ENCODE results near the gene CFAP161. TPM values are rescaled to one million over a fixed set of nuclear protein-coding genes. Genes with fewer than 3 reads are reported as not detected.
"Not testable (repeated sequence)": the region's sequence is repeated elsewhere in the genome, so short reads cannot be mapped to it uniquely, and the experiment has no call there.

Gene CFAP161
- total RNA-seq, 2 experiments from 2014 or later = not detected

GRCh38 chr15:81151389-81151788, 17.3 kb downstream of the CFAP161 start:
- ChIA-PET POLR2A (no interaction called here), CTCF (interaction anchor here (1.0 to 15.9 kb wide), 2 partner anchors 115 to 196 kb away, joined by 3 to 405 read pairs; no protein-coding TSS in a partner anchor)
- H3K27me3 Mint-ChIP-seq = peaks cover 15% of the 10 kb centered on the region
- H3K4me3 Mint-ChIP-seq = no peak overlapping the region
- no peaks in the 10 kb centered on the region for H3K9me3 Mint-ChIP-seq
- no peaks in the 10 kb centered on the region for H3K36me3 Mint-ChIP-seq (ENCODE audit: low read depth)
- no peak for DNase-seq
- H3K4me1 Mint-ChIP-seq = peaks cover 7% of the 10 kb centered on the region
- no peak overlapping the region for H3K27ac Mint-ChIP-seq

GRCh38 chr15:81152339-81152738, 18.3 kb downstream of the CFAP161 start:
- no peaks in the 10 kb centered on the region for H3K9me3 Mint-ChIP-seq
- peaks cover 19% of the 10 kb centered on the region for H3K27me3 Mint-ChIP-seq
- no peak overlapping the region for H3K4me3 Mint-ChIP-seq
- H3K27ac Mint-ChIP-seq = no peak overlapping the region
- POLR2A ChIA-PET = no interaction called here
- peaks cover 15% of the 10 kb centered on the region for H3K4me1 Mint-ChIP-seq
- DNase-seq = no peak
- no peaks in the 10 kb centered on the region for H3K36me3 Mint-ChIP-seq (ENCODE audit: low read depth)
- CTCF ChIA-PET = interaction anchor here (1.0 to 15.9 kb wide), 4 partner anchors 45 to 258 kb away, joined by 3 to 405 read pairs (median 4); no protein-coding TSS in a partner anchor

GRCh38 chr15:81152799-81153198, 18.7 kb downstream of the CFAP161 start:
- no peak overlapping the region for H3K4me3 Mint-ChIP-seq
- no peaks in the 10 kb centered on the region for H3K36me3 Mint-ChIP-seq (ENCODE audit: low read depth)
- peaks cover 19% of the 10 kb centered on the region for H3K27me3 Mint-ChIP-seq
- no peak for DNase-seq
- ChIA-PET POLR2A (no interaction called here), CTCF (interaction anchor here (1.0 to 15.9 kb wide), 4 partner anchors 45 to 257 kb away, joined by 3 to 405 read pairs (median 4); no protein-coding TSS in a partner anchor)
- H3K4me1 Mint-ChIP-seq = peaks cover 15% of the 10 kb centered on the region
- no peaks in the 10 kb centered on the region for H3K9me3 Mint-ChIP-seq
- no peak overlapping the region for H3K27ac Mint-ChIP-seq

- H3K27me3 Mint-ChIP-seq = peaks cover 15% of the 10 kb centered on the region
- peaks cover 16% of the 10 kb centered on the region for H3K4me1 Mint-ChIP-seq
- no peaks in the 10 kb centered on the region for H3K36me3 Mint-ChIP-seq (ENCODE audit: low read depth)
- CTCF ChIA-PET = interaction anchor here (0.6 to 15.9 kb wide), 26 partner anchors 9 to 699 kb away, joined by 3 to 405 read pairs (median 4); no protein-coding TSS in a partner anchor
- DNase-seq = peak; percentile 30
- H3K27ac Mint-ChIP-seq = no peak overlapping the region
- H3K9me3 Mint-ChIP-seq = no peaks in the 10 kb centered on the region
- no peak overlapping the region for H3K4me3 Mint-ChIP-seq
- POLR2A ChIA-PET = interaction anchor here (1.4 to 1.9 kb wide), 3 partner anchors 12 to 111 kb away, joined by 3 to 7 read pairs (median 5); no protein-coding TSS in a partner anchor
These were observed 21.5 kb downstream of the CFAP161 start for GRCh38 chr15:81155375-81156218.

GRCh38 chr15:81156324-81156723, 22.3 kb downstream of the CFAP161 start:
- no peak overlapping the region for H3K4me3 Mint-ChIP-seq
- no peaks in the 10 kb centered on the region for H3K9me3 Mint-ChIP-seq
- CTCF ChIA-PET = interaction anchor here (0.6 to 15.9 kb wide), 24 partner anchors 8 to 1641 kb away, joined by 3 to 405 read pairs (median 4); no protein-coding TSS in a partner anchor
- DNase-seq = no peak
- peaks cover 13% of the 10 kb centered on the region for H3K27me3 Mint-ChIP-seq
- no peaks in the 10 kb centered on the region for H3K36me3 Mint-ChIP-seq (ENCODE audit: low read depth)
- H3K27ac Mint-ChIP-seq = no peak overlapping the region
- H3K4me1 Mint-ChIP-seq = peaks cover 23% of the 10 kb centered on the region
- POLR2A ChIA-PET = interaction anchor here (1.4 to 1.9 kb wide), 3 partner anchors 11 to 110 kb away, joined by 3 to 7 read pairs (median 5); no protein-coding TSS in a partner anchor

- Mint-ChIP-seq H3K36me3 (ENCODE audit: low read depth) (no peaks in the 10 kb centered on the region), H3K27me3 (peaks cover 11% of the 10 kb centered on the region), H3K9me3 (no peaks in the 10 kb centered on the region), H3K4me1 (peaks cover 34% of the 10 kb centered on the region), H3K4me3 (no peak overlapping the region), H3K27ac (no peak overlapping the region)
- no peak for DNase-seq
- CTCF ChIA-PET = interaction anchor here (1.5 to 15.9 kb wide), 4 partner anchors 7 to 134 kb away, joined by 3 to 405 read pairs (median 22); no protein-coding TSS in a partner anchor
- POLR2A ChIA-PET = interaction anchor here (0.8 to 1.9 kb wide), 3 partner anchors 10 to 109 kb away, joined by 3 to 7 read pairs (median 3); no protein-coding TSS in a partner anchor
These were observed 23.3 kb downstream of the CFAP161 start for GRCh38 chr15:81157195-81157938.

- no peak overlapping the region for H3K4me3 Mint-ChIP-seq
- DNase-seq = no peak
- no peaks in the 10 kb centered on the region for H3K36me3 Mint-ChIP-seq (ENCODE audit: low read depth)
- ChIA-PET CTCF (interaction anchor here (15.9 kb wide), 1 partner anchor 108 kb away, joined by 405 read pairs; no protein-coding TSS in a partner anchor), POLR2A (interaction anchor here (0.8 kb wide), 1 partner anchor 9 kb away, joined by 3 read pairs; no protein-coding TSS in a partner anchor)
- H3K4me1 Mint-ChIP-seq = peaks cover 36% of the 10 kb centered on the region
- H3K27ac Mint-ChIP-seq = no peak overlapping the region
- peaks cover 13% of the 10 kb centered on the region for H3K27me3 Mint-ChIP-seq
- H3K9me3 Mint-ChIP-seq = no peaks in the 10 kb centered on the region
These were observed 23.8 kb downstream of the CFAP161 start for GRCh38 chr15:81157939-81158223.

GRCh38 chr15:81158561-81158960, 24.5 kb downstream of the CFAP161 start:
- POLR2A ChIA-PET; DNase-seq; H3K36me3 Mint-ChIP-seq (ENCODE audit: low read depth); H3K4me3 Mint-ChIP-seq; H3K9me3 Mint-ChIP-seq; H3K27ac Mint-ChIP-seq: not testable (repeated sequence)
- Mint-ChIP-seq H3K4me1 (peaks cover 36% of the 10 kb centered on the region), H3K27me3 (peaks cover 11% of the 10 kb centered on the region)
- CTCF ChIA-PET = interaction anchor here (1.2 to 15.9 kb wide), 3 partner anchors 51 to 177 kb away, joined by 3 to 405 read pairs (median 3); no protein-coding TSS in a partner anchor

- no peak for DNase-seq
- H3K4me3 Mint-ChIP-seq = no peak overlapping the region
- POLR2A ChIA-PET = no interaction called here
These were observed 26.5 kb downstream of the CFAP161 start for GRCh38 chr15:81160312-81161159.

GRCh38 chr15:81161160-81161673, 27.1 kb downstream of the CFAP161 start:
- H3K4me3 Mint-ChIP-seq = no peak overlapping the region
- H3K9me3 Mint-ChIP-seq = no peaks in the 10 kb centered on the region
- CTCF ChIA-PET = interaction anchor here (0.6 to 15.9 kb wide), 4 partner anchors 13 to 105 kb away, joined by 3 to 405 read pairs (median 3); no protein-coding TSS in a partner anchor
- peaks cover 11% of the 10 kb centered on the region for H3K27me3 Mint-ChIP-seq
- POLR2A ChIA-PET = no interaction called here
- DNase-seq = no peak
- no peak overlapping the region for H3K27ac Mint-ChIP-seq
- H3K4me1 Mint-ChIP-seq = peaks cover 51% of the 10 kb centered on the region
- H3K36me3 Mint-ChIP-seq (ENCODE audit: low read depth) = no peaks in the 10 kb centered on the region

More at GRCh38 chr15:81160312-81161159, 26.5 kb downstream of the CFAP161 start:
- Mint-ChIP-seq H3K36me3 (ENCODE audit: low read depth) (no peaks in the 10 kb centered on the region), H3K4me1 (peaks cover 50% of the 10 kb centered on the region), H3K27me3 (peaks cover 11% of the 10 kb centered on the region), H3K27ac (no peak overlapping the region), H3K9me3 (no peaks in the 10 kb centered on the region)
- CTCF ChIA-PET = interaction anchor here (0.6 to 15.9 kb wide), 4 partner anchors 12 to 136 kb away, joined by 3 to 405 read pairs (median 4); no protein-coding TSS in a partner anchor

GRCh38 chr15:81161851-81162250, 27.8 kb downstream of the CFAP161 start:
- ChIA-PET CTCF (interaction anchor here (0.6 to 15.9 kb wide), 3 partner anchors 14 to 188 kb away, joined by 3 to 405 read pairs (median 5); no protein-coding TSS in a partner anchor), POLR2A (no interaction called here)
- DNase-seq = no peak
- Mint-ChIP-seq H3K36me3 (ENCODE audit: low read depth) (no peaks in the 10 kb centered on the region), H3K27ac (peak overlapping the region; percentile 4), H3K9me3 (no peaks in the 10 kb centered on the region), H3K4me3 (no peak overlapping the region), H3K4me1 (peaks cover 50% of the 10 kb centered on the region), H3K27me3 (peaks cover 11% of the 10 kb centered on the region)
